Effector memory CD4-positive, alpha-beta T cell (primary cell): ENCODE measurements around the gene PRSS57.

Experiments
- DNase-seq, 3 donors: peaks; one replicate each; pipeline ENCODE4 v3.0.0-alpha.2; 2020
- H3K27ac ChIP-seq: 2 replicates; pipeline ENCODE4 v1.7.0; 2013; ENCODE audit warnings: mild to moderate bottlenecking, low read length, moderate library complexity; ENCODE audit not compliant: insufficient read depth, poor library complexity, severe bottlenecking
- H3K27me3 ChIP-seq: replicated peaks from 2 replicates; pipeline ENCODE4 v1.7.0; 2013; ENCODE audit warnings: mild to moderate bottlenecking, low read length; ENCODE audit not compliant: insufficient read depth, control insufficient read depth, poor library complexity, severe bottlenecking
- H3K36me3 ChIP-seq: 2 replicates; pipeline ENCODE4 v1.7.0; 2013; ENCODE audit warnings: mild to moderate bottlenecking, low read length, moderate library complexity; ENCODE audit not compliant: control insufficient read depth, insufficient read depth
- H3K4me1 ChIP-seq: 2 replicates; pipeline ENCODE4 v1.7.0; 2013; ENCODE audit warnings: low read length, mild to moderate bottlenecking; ENCODE audit not compliant: control insufficient read depth, insufficient read depth, poor library complexity, severe bottlenecking
- H3K4me3 ChIP-seq: 2 replicates; pipeline ENCODE4 v1.7.0; 2013; ENCODE audit warnings: low read length, low read depth, mild to moderate bottlenecking; ENCODE audit not compliant: insufficient read depth, poor library complexity, severe bottlenecking
- H3K9me3 ChIP-seq: 2 replicates; pipeline ENCODE4 v1.7.0; 2013; ENCODE audit warnings: mild to moderate bottlenecking, low read length, moderate library complexity; ENCODE audit not compliant: control insufficient read depth

PRSS57 gene

DNA sequence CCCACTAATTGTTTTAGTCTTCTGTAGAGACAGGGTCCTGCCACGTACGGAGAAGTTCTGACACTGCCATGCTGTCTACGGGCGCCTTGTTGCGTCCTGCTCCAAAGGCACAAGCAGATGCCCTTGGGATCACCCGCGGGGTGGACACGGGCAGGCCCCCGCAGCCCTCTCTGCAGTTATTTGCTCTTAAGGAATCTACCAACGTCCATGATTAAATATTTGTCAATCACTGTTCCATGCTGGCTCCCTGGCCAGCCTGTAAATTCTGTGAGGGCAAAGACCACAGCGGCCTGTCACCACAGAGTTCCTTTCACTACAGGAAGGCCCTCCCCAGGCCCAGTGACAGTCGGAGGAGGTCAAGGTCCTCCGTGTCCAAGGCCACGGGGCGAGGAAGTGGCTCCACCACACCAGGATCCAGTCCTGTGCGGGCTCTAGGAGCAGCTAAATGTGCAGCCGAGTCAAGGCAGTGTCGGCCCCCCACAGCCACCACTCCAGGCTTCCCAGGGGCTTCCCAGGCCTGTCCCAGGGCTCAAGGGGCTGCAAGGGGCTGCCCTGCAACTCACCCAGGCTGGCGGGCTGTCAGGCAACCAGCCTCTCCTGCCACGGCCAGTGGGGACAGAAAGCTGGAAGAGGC lies 34.3 kb downstream of the PRSS57 start:
- DNase-seq, result no peak
- Histone ChIP-seq H3K36me3 (peaks cover 18% of the 10 kb centered on the region), H3K27me3 (no peaks in the 10 kb centered on the region), H3K27ac (peak overlapping the region; percentile 94), H3K9me3 (no peaks in the 10 kb centered on the region), H3K4me1 (peaks cover 56% of the 10 kb centered on the region), H3K4me3 (peak overlapping the region; percentile 91)

GRCh38 chr19:658916-659839 lies 36.1 kb downstream of the PRSS57 start:
- H3K27me3 ChIP-seq, result no peaks in the 10 kb centered on the region
- peak; percentile 61 to 79 (median 75) for DNase-seq
- H3K27ac ChIP-seq, result peak overlapping the region; percentile 94
- no peaks in the 10 kb centered on the region for H3K9me3 ChIP-seq
- H3K36me3 ChIP-seq, result peaks cover 31% of the 10 kb centered on the region
- peak overlapping the region; percentile 17 for H3K4me3 ChIP-seq
- peaks cover 61% of the 10 kb centered on the region for H3K4me1 ChIP-seq

DNA sequence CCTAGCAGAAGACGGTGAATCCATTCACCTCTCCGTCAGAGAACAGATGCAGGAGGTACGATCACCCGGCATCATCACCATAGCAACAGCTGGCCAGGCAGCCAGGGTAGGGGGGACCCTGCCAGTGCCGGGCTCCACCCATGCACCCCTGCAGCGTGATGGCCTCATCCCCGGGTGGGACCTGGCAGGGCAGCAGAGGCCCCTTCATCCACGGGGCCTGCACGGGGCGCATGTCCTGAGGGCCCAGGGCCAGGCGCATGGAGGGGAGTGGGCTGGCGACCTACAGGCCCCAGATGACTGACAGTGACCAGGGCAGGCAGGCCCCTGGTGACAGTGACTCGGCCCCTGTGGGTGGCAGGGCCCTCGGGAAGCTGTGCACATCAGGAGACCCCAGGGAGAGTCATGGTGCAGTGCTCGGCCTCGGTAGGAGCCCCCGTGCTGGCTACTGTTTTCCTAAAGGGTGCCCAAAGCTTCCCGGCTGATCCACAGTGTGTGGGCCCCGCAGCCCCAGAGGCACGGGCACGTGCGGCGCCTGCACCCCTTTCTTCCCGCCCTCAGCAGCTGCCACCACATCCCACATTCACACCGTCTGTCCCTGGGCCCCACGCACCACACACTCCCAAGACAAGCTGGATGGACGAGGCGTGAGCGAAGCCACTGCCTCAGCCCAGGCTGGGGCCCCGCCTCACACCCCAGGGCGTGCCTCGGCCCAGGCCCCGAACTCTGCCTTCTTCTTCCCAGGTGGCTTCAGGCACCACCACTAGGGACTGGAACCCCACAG lies 37.0 kb downstream of the PRSS57 start:
- Histone ChIP-seq H3K27ac (peak overlapping the region; percentile 94), H3K9me3 (no peaks in the 10 kb centered on the region), H3K36me3 (peaks cover 40% of the 10 kb centered on the region), H3K4me1 (peaks cover 62% of the 10 kb centered on the region), H3K27me3 (no peaks in the 10 kb centered on the region), H3K4me3 (no peak overlapping the region)
- DNase-seq, result no peak

DNA sequence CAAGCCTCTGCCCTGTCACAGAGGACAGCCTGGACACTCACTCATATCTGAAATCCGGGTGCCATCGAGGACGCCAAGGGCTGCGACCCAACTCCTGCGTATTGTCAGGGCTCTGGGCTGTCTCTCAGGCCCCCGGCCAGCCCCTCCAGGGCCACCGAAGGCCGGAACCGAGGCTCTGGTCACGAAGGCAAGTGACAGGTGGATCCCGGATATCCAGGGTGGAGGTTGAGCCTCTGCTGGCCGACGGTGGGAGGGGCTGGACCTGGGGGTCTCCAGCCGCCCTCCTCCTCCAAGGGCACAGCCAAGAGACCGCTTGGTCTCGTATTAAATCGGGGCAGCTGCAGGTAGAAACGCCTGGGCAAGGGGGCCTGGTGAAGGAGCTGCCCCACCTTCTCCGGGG lies 37.6 kb downstream of the PRSS57 start:
- DNase-seq, result no peak
- H3K9me3 ChIP-seq, result no peaks in the 10 kb centered on the region
- H3K36me3 ChIP-seq, result peaks cover 46% of the 10 kb centered on the region
- no peaks in the 10 kb centered on the region for H3K27me3 ChIP-seq
- H3K4me1 ChIP-seq, result peaks cover 64% of the 10 kb centered on the region
- peak overlapping the region; percentile 94 for H3K27ac ChIP-seq
- no peak overlapping the region for H3K4me3 ChIP-seq

DNA sequence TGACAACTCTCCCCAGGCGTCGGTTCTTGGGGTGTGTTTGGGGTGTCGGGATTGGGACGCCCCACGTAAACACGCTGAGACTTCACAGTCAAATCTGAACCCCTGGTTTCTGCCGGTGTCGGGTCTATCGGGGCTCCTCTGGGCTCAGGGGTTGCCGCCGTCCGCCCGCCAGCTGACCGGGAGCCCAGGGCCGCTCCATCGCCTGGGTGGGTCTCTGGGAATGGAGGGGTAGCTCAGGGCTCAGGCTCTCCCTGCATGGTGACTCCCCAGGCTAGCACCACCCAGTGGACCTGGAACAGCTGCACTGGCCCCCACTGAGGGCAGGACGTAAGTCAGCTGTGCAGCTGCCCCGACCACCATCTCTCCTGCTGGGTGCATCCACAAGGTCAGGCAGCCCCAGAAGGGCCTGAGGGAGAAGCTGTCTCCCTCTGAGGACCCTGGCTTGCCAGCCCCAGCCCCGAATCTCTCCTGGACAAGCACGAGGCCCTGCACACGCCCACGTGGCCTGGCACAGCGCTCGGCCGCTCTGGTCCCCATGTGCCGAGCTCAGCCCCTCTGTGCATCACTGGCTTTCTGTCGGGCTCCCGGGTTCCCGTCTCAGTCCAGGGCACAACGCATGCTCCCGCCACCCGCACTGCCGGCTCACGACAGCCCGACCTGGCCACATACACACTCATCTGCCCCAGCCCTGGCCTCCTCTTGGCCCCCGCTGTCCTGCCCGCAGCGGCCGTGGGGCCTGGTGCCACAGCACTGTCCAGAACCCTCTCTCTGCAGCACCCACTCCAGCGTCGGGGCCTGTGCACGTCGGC lies 38.3 kb downstream of the PRSS57 start:
- Histone ChIP-seq H3K4me1 (peaks cover 63% of the 10 kb centered on the region), H3K27ac (peak overlapping the region; percentile 94), H3K4me3 (no peak overlapping the region), H3K27me3 (no peaks in the 10 kb centered on the region), H3K36me3 (peaks cover 53% of the 10 kb centered on the region), H3K9me3 (no peaks in the 10 kb centered on the region)
- DNase-seq, result no peak

- H3K4me1 ChIP-seq, result peaks cover 58% of the 10 kb centered on the region
- no peaks in the 10 kb centered on the region for H3K27me3 ChIP-seq
- no peaks in the 10 kb centered on the region for H3K9me3 ChIP-seq
- no peak overlapping the region for H3K4me3 ChIP-seq
- peaks cover 65% of the 10 kb centered on the region for H3K36me3 ChIP-seq
- H3K27ac ChIP-seq, result peak overlapping the region; percentile 18
- no peak for DNase-seq
Observed at GRCh38 chr19:655691-656090, 39.6 kb downstream of the PRSS57 start.

GRCh38 chr19:653425-653824 lies 41.8 kb downstream of the PRSS57 start:
- H3K4me1 ChIP-seq, result peaks cover 39% of the 10 kb centered on the region
- no peaks in the 10 kb centered on the region for H3K27me3 ChIP-seq
- no peaks in the 10 kb centered on the region for H3K9me3 ChIP-seq
- DNase-seq, result no peak
- H3K36me3 ChIP-seq, result peaks cover 82% of the 10 kb centered on the region
- H3K27ac ChIP-seq, result no peak overlapping the region
- H3K4me3 ChIP-seq, result no peak overlapping the region

GRCh38 chr19:652467-653389 lies 42.5 kb downstream of the PRSS57 start:
- H3K36me3 ChIP-seq, result peaks cover 81% of the 10 kb centered on the region
- H3K27me3 ChIP-seq, result no peaks in the 10 kb centered on the region
- peaks cover 32% of the 10 kb centered on the region for H3K4me1 ChIP-seq
- no peaks in the 10 kb centered on the region for H3K9me3 ChIP-seq
- no peak overlapping the region for H3K27ac ChIP-seq
- DNase-seq, result no peak
- H3K4me3 ChIP-seq, result no peak overlapping the region
